Vagina (tissue), 2 donors: ENCODE results near the gene USP17L15. TPM values are rescaled to one million over a fixed set of nuclear protein-coding genes. Genes with fewer than 3 reads are reported as not detected.
"Not testable (repeated sequence)": the region's sequence is repeated elsewhere in the genome, so short reads cannot be mapped to it uniquely, and the experiment has no call there.

ENCODE experiments used
- DNase-seq, 2 donors: peaks; one replicate each; pipeline ENCODE4 v3.0.0-alpha.2; 2017; ENCODE audit errors: extremely low spot score in 2 of 2
- H3K27ac ChIP-seq: fragments of 200-600 bp; sonication (generic); one replicate; pipeline ENCODE4 v1.5.1; 2019
- H3K27me3 ChIP-seq: fragments of 200-600 bp; sonication (generic); one replicate; pipeline ENCODE4 v1.5.1; 2019
- H3K36me3 ChIP-seq, 2 donors: fragments of 200-600 bp; sonication (generic); one replicate each; pipeline ENCODE4 v1.5.1; 2017 to 2019
- H3K4me1 ChIP-seq: fragments of 200-600 bp; sonication (generic); one replicate; pipeline ENCODE4 v1.5.1; 2019
- H3K4me3 ChIP-seq, 2 donors: fragments of 200-600 bp; sonication (generic); 1 replicate in 1 of 2; 2 replicates in 1 of 2; pipeline ENCODE4 v1.5.1; 2016 to 2019
- H3K9me3 ChIP-seq: fragments of 200-600 bp; sonication (generic); one replicate; pipeline ENCODE4 v1.5.1; 2019
- intact Hi-C: fragments of 100-400 bp; cut with DNase I; formaldehyde crosslinking; loops from one replicate; pipeline ENCODE4 v1.15.1; 2023
- total RNA-seq: library from RNA; depleted of rRNA; stranded (reverse); fragments of >200 nt; gene quantifications from one replicate; pipeline ENCODE4 v1.2.3, GENCODE V29; 2016

The USP17L15 gene
- total RNA-seq, 1 donor from 2014 or later: not detected

- intact Hi-C loops, H3K27me3 ChIP-seq, H3K4me3 ChIP-seq, H3K36me3 ChIP-seq, H3K4me1 ChIP-seq, H3K27ac ChIP-seq, H3K9me3 ChIP-seq, DNase-seq: not testable (repeated sequence)
Measured at GRCh38 chr4:9267319-9267718, 33.1 kb downstream of the USP17L15 start, which contains the start of gene USP17L22. TSS of gene USP17L22 (plus strand) at chr4:9267619. CDS start at chr4:9267619, 0 bp downstream.

GRCh38 chr4:9271719-9272118 is 37.5 kb downstream of the USP17L15 start:
- H3K36me3 ChIP-seq, H3K4me3 ChIP-seq, intact Hi-C loops, H3K4me1 ChIP-seq, H3K27ac ChIP-seq, H3K27me3 ChIP-seq, H3K9me3 ChIP-seq, DNase-seq: not testable (repeated sequence)

Other genes with a start within 250 kb of the USP17L15 start
- gene FAM90A26, start 64.0 kb upstream of the USP17L15 start, total RNA-seq: not detected
- not detected for gene USP17L10, start 23.7 kb upstream of the USP17L15 start, total RNA-seq
- not detected for gene USP17L11, start 19.0 kb upstream of the USP17L15 start, total RNA-seq
- not detected for gene USP17L12, start 14.2 kb upstream of the USP17L15 start, total RNA-seq
- not detected for gene USP17L13, start 9.5 kb upstream of the USP17L15 start, total RNA-seq
- gene USP17L17, start 9.5 kb downstream of the USP17L15 start, total RNA-seq: not detected
- gene USP17L18, start 14.2 kb downstream of the USP17L15 start, total RNA-seq: not detected
- gene USP17L19, start 19.0 kb downstream of the USP17L15 start, total RNA-seq: not detected
- gene USP17L20, start 23.7 kb downstream of the USP17L15 start, total RNA-seq: not detected
- not detected for gene USP17L21, start 28.5 kb downstream of the USP17L15 start, total RNA-seq
- not detected for gene USP17L22, start 33.2 kb downstream of the USP17L15 start, total RNA-seq
- gene USP17L24, start 90.8 kb downstream of the USP17L15 start, total RNA-seq: not detected
- not detected for gene USP17L25, start 95.5 kb downstream of the USP17L15 start, total RNA-seq
- not detected for gene USP17L26, start 100.3 kb downstream of the USP17L15 start, total RNA-seq
- gene USP17L5, start 105.0 kb downstream of the USP17L15 start, total RNA-seq: not detected
- gene USP17L27, start 109.8 kb downstream of the USP17L15 start, total RNA-seq: not detected
- not detected for gene USP17L28, start 114.5 kb downstream of the USP17L15 start, total RNA-seq
- not detected for gene USP17L29, start 119.3 kb downstream of the USP17L15 start, total RNA-seq
- not detected for gene USP17L30, start 128.7 kb downstream of the USP17L15 start, total RNA-seq
- gene DEFB131A, start 210.0 kb downstream of the USP17L15 start, total RNA-seq: not detected